Left renal cortex interstitium (tissue), 4 donors: ENCODE data around the gene FOXK1. TPM values are rescaled to one million over a fixed set of nuclear protein-coding genes. Genes with fewer than 3 reads are reported as not detected.
"Not testable (repeated sequence)": the region's sequence is repeated elsewhere in the genome, so short reads cannot be mapped to it uniquely, and the experiment has no call there.

Experiments
- DNase-seq, 4 donors: peaks; one replicate each; pipeline ENCODE4 v3.0.0-alpha.2; 2013; ENCODE audit warnings: low read depth in 4 of 4, low spot score in 2 of 4, missing footprints in 1 of 4
- polyA plus RNA-seq, 4 donors: library from polyadenylated mRNA; unstranded; fragments of 120-200 nt; gene quantifications; one replicate each; pipeline ENCODE4 v1.2.1, GENCODE V29; 2013; ENCODE audit not compliant: insufficient read length in 4 of 4

Gene FOXK1
- polyA plus RNA-seq = 10 to 100 TPM; 11.5 to 23.0 (median 16.6) TPM

DNA sequence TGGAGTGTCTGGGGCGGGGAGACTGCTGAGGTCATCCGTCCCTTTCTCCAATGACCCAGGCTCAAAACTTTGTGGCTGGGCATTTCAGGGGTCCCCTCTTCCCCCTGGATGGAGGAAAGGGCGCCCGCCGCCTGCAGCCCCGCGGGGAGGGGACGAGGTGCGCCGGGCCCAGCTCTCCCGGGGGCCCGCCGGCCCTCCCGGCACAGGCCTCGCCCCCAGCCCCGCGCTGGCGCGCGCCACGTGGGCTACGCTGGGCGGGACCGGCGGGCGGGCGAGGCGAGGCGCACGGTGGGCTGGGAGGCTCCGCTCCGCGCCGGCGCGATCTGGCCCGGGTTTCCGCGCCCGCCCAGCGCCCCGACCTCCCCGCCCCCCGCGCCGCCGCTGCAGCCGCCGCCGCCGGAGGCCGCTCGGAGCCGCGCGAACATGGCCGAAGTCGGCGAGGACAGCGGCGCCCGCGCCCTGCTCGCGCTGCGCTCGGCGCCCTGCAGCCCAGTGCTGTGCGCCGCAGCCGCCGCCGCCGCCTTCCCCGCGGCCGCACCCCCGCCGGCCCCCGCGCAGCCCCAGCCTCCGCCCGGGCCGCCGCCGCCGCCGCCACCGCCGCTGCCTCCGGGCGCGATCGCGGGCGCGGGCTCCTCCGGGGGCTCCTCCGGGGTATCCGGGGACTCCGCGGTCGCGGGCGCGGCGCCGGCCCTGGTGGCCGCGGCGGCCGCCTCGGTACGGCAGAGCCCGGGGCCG is at the start of gene FOXK1:
Gene FOXK1 (plus strand): TSS at position 410 of the 735 bp plus-strand sequence. CDS start 14 bp downstream, at position 424.
- DNase-seq = no peak

DNA sequence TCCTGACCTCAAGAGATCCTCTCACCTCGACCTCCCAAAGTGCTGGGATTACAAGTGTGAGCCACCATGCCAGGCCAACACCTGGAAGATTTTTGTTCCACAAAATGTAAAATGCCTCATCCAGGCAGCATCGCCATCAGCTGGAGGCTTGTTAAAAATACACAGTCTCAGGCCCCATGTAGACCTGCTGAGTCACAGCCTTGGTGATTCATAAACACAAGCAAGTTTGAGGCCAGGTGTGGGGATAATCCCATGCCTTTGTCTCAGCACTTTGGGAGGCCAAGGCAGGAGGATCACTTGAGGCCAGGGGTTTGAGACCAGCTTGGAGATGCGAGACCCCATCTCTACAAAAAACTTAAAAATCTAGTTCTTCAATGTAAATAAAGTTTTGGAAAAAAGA is 49.1 kb upstream of the FOXK1 start:
- no peak for DNase-seq

- no peak for DNase-seq
Observed at GRCh38 chr7:4634166-4634565, 47.9 kb upstream of the FOXK1 start.

GRCh38 chr7:4638781-4639575 is 43.1 kb upstream of the FOXK1 start:
- no peak for DNase-seq

- no peak for DNase-seq
Observed at GRCh38 chr7:4641091-4641666, 40.9 kb upstream of the FOXK1 start.

- DNase-seq = peak; percentile 85 to 94 (median 88)
Observed at GRCh38 chr7:4641667-4642467, 40.2 kb upstream of the FOXK1 start.

GRCh38 chr7:4642468-4643203 is 39.5 kb upstream of the FOXK1 start:
- DNase-seq = no peak

DNA sequence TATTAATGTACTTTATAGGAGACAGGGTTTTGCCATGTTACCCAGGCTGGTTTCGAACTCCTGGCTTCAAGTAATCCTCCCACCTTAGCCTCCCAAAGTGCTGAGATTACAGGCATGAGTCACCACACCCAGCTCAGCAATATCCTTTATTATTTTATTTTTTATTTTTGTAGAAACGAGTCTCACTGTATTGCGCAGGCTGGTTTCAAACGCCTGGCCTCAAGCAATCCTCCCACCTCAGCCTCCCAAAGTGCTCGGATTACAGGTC is 39.0 kb upstream of the FOXK1 start:
- not testable (repeated sequence) for DNase-seq

- DNase-seq = no peak
Observed at GRCh38 chr7:4645246-4645645, 36.8 kb upstream of the FOXK1 start.

DNA sequence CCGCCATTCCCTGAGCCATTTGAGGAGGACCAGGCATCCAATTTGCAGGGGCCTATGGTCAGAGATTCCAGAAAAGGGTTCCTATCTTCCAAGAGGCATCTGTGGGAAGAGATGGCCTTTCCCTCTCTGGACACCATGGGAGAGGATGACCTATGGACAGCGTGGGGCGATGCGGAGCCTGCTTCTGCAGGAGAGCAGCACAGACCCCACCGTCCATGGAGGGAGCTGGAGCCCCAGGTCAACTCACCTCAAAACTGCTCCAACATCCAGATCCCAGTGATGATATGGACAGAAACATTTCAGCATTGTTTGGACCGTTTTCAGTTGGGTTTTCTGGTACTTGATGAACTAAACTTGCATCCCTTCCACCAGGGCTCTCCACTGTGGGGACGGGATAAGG is 34.0 kb upstream of the FOXK1 start:
- DNase-seq = no peak

DNA sequence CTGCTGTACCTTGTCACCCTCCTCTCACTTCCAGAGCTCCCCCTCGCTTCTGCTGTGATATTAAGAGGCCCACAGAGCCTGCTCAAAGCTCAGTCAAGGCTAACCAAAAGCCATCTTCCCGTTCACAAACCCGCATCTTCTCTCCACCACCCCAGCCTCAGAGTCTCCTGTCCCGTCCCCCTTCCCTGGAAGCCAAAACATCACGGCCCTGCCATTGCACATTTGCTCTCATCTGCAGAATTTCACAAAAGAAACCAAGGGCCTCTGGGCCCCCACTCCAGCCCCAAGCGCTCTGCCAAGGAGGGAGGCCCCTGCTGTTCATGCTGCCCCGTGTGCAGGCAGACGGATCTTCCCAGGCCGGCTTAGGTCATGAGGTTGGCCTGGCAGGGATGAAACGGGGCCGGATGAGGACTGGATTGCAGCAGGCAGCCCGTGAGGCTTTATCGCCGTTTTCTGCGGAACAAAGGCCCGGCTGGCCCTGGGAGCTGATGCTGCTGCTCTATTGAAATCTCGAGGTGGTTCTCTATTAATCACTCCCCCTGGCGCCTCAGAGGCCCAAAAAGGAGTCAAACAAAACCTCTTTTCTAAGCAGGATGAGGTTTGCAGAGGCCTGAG is 31.6 kb upstream of the FOXK1 start:
- DNase-seq = no peak

- no peak for DNase-seq
Observed at GRCh38 chr7:4653771-4654170, 28.3 kb upstream of the FOXK1 start.

GRCh38 chr7:4655311-4655710 is 26.8 kb upstream of the FOXK1 start:
- no peak for DNase-seq

DNA sequence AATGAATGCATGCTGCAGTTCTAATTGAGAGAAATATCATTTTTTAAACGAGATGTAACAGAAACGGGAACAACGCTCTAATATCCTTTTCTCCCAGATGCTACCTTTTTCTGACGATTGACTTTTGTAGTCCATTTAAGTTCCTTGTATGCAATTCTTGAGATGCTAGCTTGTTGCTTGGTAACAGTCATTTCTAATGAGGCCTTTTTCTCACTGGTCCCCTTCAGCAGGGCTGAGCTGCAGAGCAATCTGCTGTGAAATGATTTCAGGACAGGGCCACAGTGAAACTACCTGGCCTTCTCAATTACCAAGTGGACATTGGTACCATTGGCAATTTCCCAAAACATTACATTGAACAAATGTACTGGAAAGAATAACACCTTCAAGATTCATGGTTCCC is 26.2 kb upstream of the FOXK1 start:
- DNase-seq = no peak

GRCh38 chr7:4657640-4658417 is 24.3 kb upstream of the FOXK1 start:
- DNase-seq = no peak

- no peak for DNase-seq
Observed at GRCh38 chr7:4659551-4660286, 22.4 kb upstream of the FOXK1 start.

GRCh38 chr7:4661871-4662270 is 20.2 kb upstream of the FOXK1 start:
- DNase-seq = no peak

- no peak for DNase-seq
Observed at GRCh38 chr7:4663239-4664018, 18.7 kb upstream of the FOXK1 start.
